Psoas muscle (tissue), 8 donors: Measurements from ENCODE around the gene PHF21B. TPM values are rescaled to one million over a fixed set of nuclear protein-coding genes. Genes with fewer than 3 reads are reported as not detected.
"Not testable (repeated sequence)": the region's sequence is repeated elsewhere in the genome, so short reads cannot be mapped to it uniquely, and the experiment has no call there.

ENCODE experiments used
- ATAC-seq, 4 donors: fragments of 200-7000 bp; cut with Tn5 transposase; one replicate each; pipeline ENCODE4 v1.9.1; 2020; ENCODE audit warnings: moderate library complexity in 3 of 4, mild to moderate bottlenecking in 2 of 4
- DNase-seq, 2 donors: peaks; one replicate each; pipeline ENCODE4 v3.0.0-alpha.2; 2020
- H3K27ac ChIP-seq: fragments of 200-600 bp; one replicate; pipeline ENCODE4 v1.8.0; 2022
- H3K27me3 ChIP-seq, 3 donors: fragments of 200-600 bp in 1 of 3; one replicate each; pipeline versions ENCODE4 v1.6.1 to v1.8.0; 2013 to 2022; ENCODE audit warnings: low read length in 2 of 3, mild to moderate bottlenecking in 2 of 3, moderate library complexity in 1 of 3; ENCODE audit not compliant: insufficient read depth in 3 of 3
- H3K36me3 ChIP-seq, 2 donors: fragments of 200-600 bp in 1 of 2; one replicate each; pipeline versions ENCODE4 v1.6.1 to v1.8.0; 2013 to 2022; ENCODE audit warnings: low read depth in 1 of 2, mild to moderate bottlenecking in 1 of 2, moderate library complexity in 1 of 2; ENCODE audit not compliant: insufficient read depth in 1 of 2
- H3K4me1 ChIP-seq: fragments of 200-600 bp; one replicate; pipeline ENCODE4 v1.8.0; 2022
- H3K4me3 ChIP-seq: fragments of 200-600 bp; one replicate; pipeline ENCODE4 v1.8.0; 2022; ENCODE audit warnings: mild to moderate bottlenecking
- H3K9me3 ChIP-seq: fragments of 200-600 bp; one replicate; pipeline ENCODE4 v1.8.0; 2022
- WGBS, 3 donors: extraction: QIAGEN DNeasy Blood & Tissue Kit; methylation state at CpG; one replicate each; pipeline versions ENCODE4 v1.1.6 to v1.1.7; 2013; 5-methylcytosine and 5-hydroxymethylcytosine counted together
- intact Hi-C, 2 donors: fragments of 100-400 bp; cut with DNase I; formaldehyde crosslinking; loops; one replicate each; pipeline versions ENCODE4 v1.11.0 to v1.14.2; 2022
- polyA plus RNA-seq, 3 donors: library from polyadenylated mRNA; stranded (reverse); fragments of 200-250 nt; gene quantifications; one replicate each; pipeline ENCODE4 v1.2.3, GENCODE V29; 2013
- total RNA-seq, 4 donors: library from RNA; stranded (reverse); fragmentation: NEBNext Ultra II Directional in 2 of 4; extraction: Animal tissue kit (Norgen Biotek cat#: 25700) in 2 of 4; gene quantifications; one replicate each; pipeline versions ENCODE4 v1.2.1 to v1.2.4, GENCODE V29; 2021 to 2023
- TF ChIP-seq, protein P1 (sequence below): fragments of 200-600 bp; IDR thresholded peaks from one replicate; pipeline ENCODE4 v1.8.0; 2022; ENCODE audit warnings: antibody characterized with exemption
- donor health status: healthy with polysubstance abuse.
- donor health status: DM: no; HTN: no; CAD: no; lungs with moderate emphysema.
- donor health status: Bipolar disorder and iron deficiency.
- donor health status: healthy.
- donor health status: DM: yes; HTN: yes; CAD: no.
- donor health status: DM: no; HTN: no; CAD: no.
- donor health status: DM: no; HTN: no; CAD: no.
- donor health status: DM: yes; HTN: yes; CAD: no.

The PHF21B gene
- total and polyA plus RNA-seq, 7 donors, result 0.03 to 0.58 (median 0.16) TPM; not detected in 1

DNA sequence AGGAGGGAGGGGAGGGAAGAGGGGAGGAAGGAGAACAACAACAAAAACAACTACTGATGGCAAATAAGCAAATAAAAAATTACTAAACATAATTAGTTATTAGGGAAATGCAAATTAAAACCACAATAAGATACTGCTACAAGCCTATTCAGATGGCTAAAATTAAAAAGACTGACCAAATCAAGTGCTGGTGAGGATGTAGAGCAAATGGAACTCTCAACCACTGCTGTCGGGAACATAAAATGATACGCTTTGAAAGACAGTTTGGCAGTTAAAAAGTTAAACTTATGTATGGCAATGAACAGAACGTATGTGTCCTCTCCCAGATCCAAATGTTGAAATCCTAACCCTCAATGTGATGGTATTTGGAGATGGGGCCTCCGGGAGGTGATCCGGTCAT, 85.7 kb downstream of the PHF21B start:
- H3K4me1 ChIP-seq, result no peaks in the 10 kb centered on the region

DNA sequence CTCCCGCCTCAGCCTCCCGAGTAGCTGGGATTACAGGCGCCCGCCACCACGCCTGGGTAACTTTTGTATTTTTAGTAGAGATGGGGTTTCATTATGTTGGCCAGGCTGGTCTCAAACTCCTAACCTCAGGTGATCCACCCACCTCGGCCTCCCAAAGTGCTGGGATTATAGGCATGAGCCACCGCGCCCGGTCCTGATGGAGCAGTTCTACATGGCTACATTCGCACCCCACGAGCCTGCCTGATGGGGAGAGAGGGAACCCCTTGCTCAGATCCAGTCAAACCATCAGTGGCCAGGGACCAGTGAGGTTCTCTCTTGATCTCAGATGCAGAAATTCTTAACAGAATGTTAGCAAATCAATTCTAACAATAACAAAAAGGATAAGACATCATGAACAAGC, 88.0 kb downstream of the PHF21B start:
- DNase-seq, H3K27me3 ChIP-seq, ATAC-seq, H3K36me3 ChIP-seq, H3K9me3 ChIP-seq, H3K4me1 ChIP-seq, H3K4me3 ChIP-seq, H3K27ac ChIP-seq, intact Hi-C loops: not testable (repeated sequence)
- 88 to 96% (median 93%) methylated on average over 10 to 11 of the region's 11 CpGs for WGBS, 3 donors

More for the DNA sequence above, 85.7 kb downstream of the PHF21B start:
- H3K4me3 ChIP-seq, result no peak overlapping the region
- no peaks in the 10 kb centered on the region for H3K36me3 ChIP-seq
- intact Hi-C loops, result no loop called here
- no peak overlapping the region for H3K27ac ChIP-seq
- H3K27me3 ChIP-seq, result peaks cover 0 to under 1% (median 0%) of the 10 kb centered on the region in 3 donors
- H3K9me3 ChIP-seq, result no peaks in the 10 kb centered on the region
- no peak for DNase-seq
- WGBS, 3 donors, result 56 to 73% (median 65%) methylated on average over 5 of the region's 5 CpGs
- TF ChIP-seq, protein P1, sequence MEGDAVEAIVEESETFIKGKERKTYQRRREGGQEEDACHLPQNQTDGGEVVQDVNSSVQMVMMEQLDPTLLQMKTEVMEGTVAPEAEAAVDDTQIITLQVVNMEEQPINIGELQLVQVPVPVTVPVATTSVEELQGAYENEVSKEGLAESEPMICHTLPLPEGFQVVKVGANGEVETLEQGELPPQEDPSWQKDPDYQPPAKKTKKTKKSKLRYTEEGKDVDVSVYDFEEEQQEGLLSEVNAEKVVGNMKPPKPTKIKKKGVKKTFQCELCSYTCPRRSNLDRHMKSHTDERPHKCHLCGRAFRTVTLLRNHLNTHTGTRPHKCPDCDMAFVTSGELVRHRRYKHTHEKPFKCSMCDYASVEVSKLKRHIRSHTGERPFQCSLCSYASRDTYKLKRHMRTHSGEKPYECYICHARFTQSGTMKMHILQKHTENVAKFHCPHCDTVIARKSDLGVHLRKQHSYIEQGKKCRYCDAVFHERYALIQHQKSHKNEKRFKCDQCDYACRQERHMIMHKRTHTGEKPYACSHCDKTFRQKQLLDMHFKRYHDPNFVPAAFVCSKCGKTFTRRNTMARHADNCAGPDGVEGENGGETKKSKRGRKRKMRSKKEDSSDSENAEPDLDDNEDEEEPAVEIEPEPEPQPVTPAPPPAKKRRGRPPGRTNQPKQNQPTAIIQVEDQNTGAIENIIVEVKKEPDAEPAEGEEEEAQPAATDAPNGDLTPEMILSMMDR, result no peak
- ATAC-seq, result no peak

DNA sequence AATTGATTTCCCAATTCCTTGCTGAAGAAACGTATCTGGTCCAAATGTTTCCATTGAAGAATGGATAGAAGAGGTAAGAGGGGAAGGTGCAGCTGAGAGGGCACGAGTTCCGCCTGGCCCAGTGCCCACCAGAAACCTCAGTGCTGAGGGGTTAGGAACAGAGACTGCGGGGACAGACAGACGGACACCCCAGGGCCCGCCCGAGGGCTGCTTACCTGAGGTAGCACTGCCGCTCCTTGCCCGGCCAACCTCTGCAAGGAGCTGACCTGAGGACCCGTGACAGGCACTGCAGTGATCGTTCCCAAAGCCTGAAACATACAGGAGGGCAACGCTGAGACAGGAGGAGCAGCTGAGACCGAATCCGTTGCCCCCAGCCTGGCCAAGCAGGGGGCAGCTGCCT, 89.6 kb downstream of the PHF21B start:
- 88 to 91% (median 89%) methylated on average over 14 of the region's 14 CpGs for WGBS, 3 donors
- intact Hi-C loops, result no loop called here
- no peak overlapping the region for H3K27ac ChIP-seq
- H3K4me3 ChIP-seq, result no peak overlapping the region
- H3K36me3 ChIP-seq, result no peaks in the 10 kb centered on the region
- TF ChIP-seq, protein P1, result no peak
- no peaks in the 10 kb centered on the region for H3K4me1 ChIP-seq
- peaks cover 0 to 1% (median 0%) of the 10 kb centered on the region in 3 donors for H3K27me3 ChIP-seq
- DNase-seq (no peak), ATAC-seq (no peak)
- H3K9me3 ChIP-seq, result no peaks in the 10 kb centered on the region

DNA sequence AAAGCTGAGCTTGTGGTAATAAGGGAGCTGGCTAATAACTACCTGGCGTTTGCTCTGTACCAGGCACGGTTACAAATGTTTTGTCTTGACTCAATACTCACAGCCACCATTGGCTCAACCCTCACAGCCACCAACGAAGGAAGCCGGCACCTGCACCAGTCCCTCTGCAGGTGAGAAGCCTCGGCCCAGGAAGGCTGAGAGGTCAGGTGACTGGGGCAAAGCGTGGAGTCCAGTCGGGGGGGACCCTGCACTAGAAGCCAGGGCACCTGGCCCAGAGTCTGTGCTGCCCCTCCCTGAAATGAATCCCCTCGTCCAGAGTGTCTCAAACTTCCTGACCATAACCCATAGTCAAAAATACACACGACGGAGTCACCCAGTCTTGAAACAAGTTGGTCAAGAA, 90.1 kb downstream of the PHF21B start:
- no peaks in the 10 kb centered on the region for H3K9me3 ChIP-seq
- TF ChIP-seq, protein P1, result no peak
- H3K27ac ChIP-seq, result no peak overlapping the region
- ATAC-seq, result no peak
- peaks cover 0 to 1% (median 0%) of the 10 kb centered on the region in 3 donors for H3K27me3 ChIP-seq
- no peak for DNase-seq
- WGBS, 3 donors, result 80 to 88% (median 88%) methylated on average over 10 of the region's 10 CpGs
- H3K36me3 ChIP-seq, result no peaks in the 10 kb centered on the region
- no peak overlapping the region for H3K4me3 ChIP-seq
- intact Hi-C loops, result no loop called here
- H3K4me1 ChIP-seq, result no peaks in the 10 kb centered on the region

DNA sequence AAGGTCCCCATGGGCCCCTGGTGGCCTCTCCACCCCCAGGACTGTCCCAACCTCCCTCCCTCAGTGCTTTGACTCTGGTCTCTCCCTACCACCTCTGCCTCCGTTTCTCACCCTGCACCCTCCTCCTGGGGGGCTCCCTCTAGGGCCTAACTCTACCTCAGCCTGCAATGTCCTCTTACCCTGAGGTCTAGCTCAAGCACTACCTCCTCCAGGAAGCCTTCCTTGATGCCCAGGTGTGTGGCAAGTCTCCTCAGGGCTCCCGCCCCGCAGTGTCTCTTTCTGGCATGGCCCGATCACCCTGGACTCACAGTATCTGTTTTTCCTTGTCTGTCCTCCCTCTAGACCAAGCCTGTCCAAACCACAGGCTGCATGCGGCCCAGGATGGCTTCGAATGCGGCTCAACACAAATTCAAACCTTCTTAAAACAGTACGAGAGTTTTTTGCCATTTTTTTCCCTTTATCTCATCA, 90.8 kb downstream of the PHF21B start:
- Histone ChIP-seq H3K36me3 (no peaks in the 10 kb centered on the region), H3K9me3 (no peaks in the 10 kb centered on the region), H3K27ac (no peak overlapping the region), H3K4me3 (no peak overlapping the region), H3K4me1 (no peaks in the 10 kb centered on the region), H3K27me3 (peaks cover 0 to 1% (median 0%) of the 10 kb centered on the region in 3 donors)
- no peak for DNase-seq
- ATAC-seq, result no peak
- WGBS, 3 donors, result 91 to 96% (median 94%) methylated on average over 8 of the region's 8 CpGs
- TF ChIP-seq, protein P1, result no peak
- intact Hi-C loops, result no loop called here
